K562 (cell line): ENCODE data around the gene ZNF593OS. TPM values are rescaled to one million over a fixed set of nuclear protein-coding genes. Genes with fewer than 3 reads are reported as not detected.
A peak's percentile ranks its signal among the peaks of the same experiment; 100 is the strongest.

Source experiments
- ELF1 ChIP-seq: fragments of 200-800 bp; sonication (Bioruptor generic); IDR thresholded peaks from 2 replicates; pipeline ENCODE4 v1.6.1; 2016; ENCODE audit warnings: missing genetic modification characterization, missing compliant biosample characterization
- ESRRB ChIP-seq: fragments of 250-450 bp; sonication (Bioruptor Pico); IDR thresholded peaks from 2 replicates; pipeline ENCODE4 v1.5.0; 2020; ENCODE audit warnings: mild to moderate bottlenecking, moderate library complexity, borderline replicate concordance
- FOXJ2 ChIP-seq: fragments of 200-800 bp; sonication (Bioruptor generic); IDR thresholded peaks from 2 replicates; pipeline ENCODE4 v1.6.1; 2016; ENCODE audit warnings: missing genetic modification characterization, missing compliant biosample characterization
- L3MBTL2 ChIP-seq: fragments of 450-650 bp; IDR thresholded peaks from 2 replicates; pipeline ENCODE4 v1.6.1; 2016; ENCODE audit warnings: mild to moderate bottlenecking, moderate library complexity
- MYC ChIP-seq, 2 experiments: fragments of 250-450 bp in 1 of 2; sonication (Bioruptor Pico) in 1 of 2; IDR thresholded peaks; 2 replicates each; pipeline versions ENCODE4 v1.5.1 to v1.6.1; 2012 to 2021; ENCODE audit warnings: low read depth in 2 of 2, borderline replicate concordance in 1 of 2, improper control_type of control experiment in 1 of 2, low read length in 1 of 2, mild to moderate bottlenecking in 1 of 2, moderate library complexity in 1 of 2
- OTX1 ChIP-seq: fragments of 450-650 bp; formaldehyde crosslinking; IDR thresholded peaks from 2 replicates; pipeline ENCODE4 v1.4.0; 2022; ENCODE audit warnings: mild to moderate bottlenecking
- PHB2 ChIP-seq: fragments of 450-650 bp; IDR thresholded peaks from 2 replicates; pipeline ENCODE4 v1.6.1; 2017; ENCODE audit warnings: low read depth
- SUPT5H ChIP-seq: fragments of 450-650 bp; IDR thresholded peaks from 2 replicates; pipeline ENCODE4 v1.6.1; 2016
- polyA plus RNA-seq, 8 experiments: library from polyadenylated mRNA; depleted of rRNA in 4 of 8; stranded (reverse) in 5 of 8; unstranded in 3 of 8; fragments of >200 nt; fragmentation: Nextera tagmentation in 2 of 8; fragmentation: Illumina TruSeq in 1 of 8; extraction: Ambion mirVana in 2 of 8; extraction: Trizol in 1 of 8; gene quantifications; 2 replicates each; pipeline versions ENCODE4 v1.2.1 to v1.2.3, GENCODE V29; 2011 to 2014; ENCODE audit warnings: inconsistent platforms in 1 of 8, missing spikeins in 1 of 8
- total RNA-seq, 7 experiments: library from RNA; depleted of rRNA in 6 of 7; stranded (reverse); fragments of >200 nt in 6 of 7; fragmentation: Illumina TruSeq in 2 of 7; extraction: Trizol in 2 of 7; gene quantifications; 2 replicates each; pipeline versions ENCODE4 v1.2.1 to v1.2.3, GENCODE V29; 2011 to 2021; ENCODE audit warnings: low replicate concordance in 1 of 7
- TF ChIP-seq, protein P1 (sequence below): sonication (generic); formaldehyde crosslinking; IDR thresholded peaks from 2 replicates; pipeline ENCODE4 v1.8.1; 2023; ENCODE audit warnings: mild to moderate bottlenecking, missing genetic modification reagents
- TF ChIP-seq, protein P2 (sequence below): IDR thresholded peaks from 3 replicates; pipeline ENCODE4 v1.6.1; 2011; ENCODE audit warnings: borderline replicate concordance, mild to moderate bottlenecking, moderate library complexity; ENCODE audit not compliant: insufficient read length; ENCODE audit errors: extremely low read depth
- TF ChIP-seq, protein P3 (sequence below): sonication (generic); formaldehyde crosslinking; IDR thresholded peaks from 2 replicates; pipeline ENCODE4 v1.8.0; 2022; ENCODE audit warnings: missing genetic modification reagents, mild to moderate bottlenecking, borderline replicate concordance
- TF ChIP-seq, protein P4 (sequence below): fragments of 450-650 bp; IDR thresholded peaks from 2 replicates; pipeline ENCODE4 v1.6.1; 2018; ENCODE audit warnings: mild to moderate bottlenecking, low read depth; ENCODE audit not compliant: partially characterized antibody
- TF ChIP-seq, protein P5 (sequence below): sonication (generic); formaldehyde crosslinking; IDR thresholded peaks from 2 replicates; pipeline ENCODE4 v1.8.0; 2023; ENCODE audit warnings: missing genetic modification reagents, mild to moderate bottlenecking, borderline replicate concordance

Gene ZNF593OS
- total and polyA plus RNA-seq, 9 of the 15 experiments (the other 6 are each of a cell fraction or from before 2014, with no cell fraction given) = 0.24 to 0.27 TPM; not detected in 7

DNA sequence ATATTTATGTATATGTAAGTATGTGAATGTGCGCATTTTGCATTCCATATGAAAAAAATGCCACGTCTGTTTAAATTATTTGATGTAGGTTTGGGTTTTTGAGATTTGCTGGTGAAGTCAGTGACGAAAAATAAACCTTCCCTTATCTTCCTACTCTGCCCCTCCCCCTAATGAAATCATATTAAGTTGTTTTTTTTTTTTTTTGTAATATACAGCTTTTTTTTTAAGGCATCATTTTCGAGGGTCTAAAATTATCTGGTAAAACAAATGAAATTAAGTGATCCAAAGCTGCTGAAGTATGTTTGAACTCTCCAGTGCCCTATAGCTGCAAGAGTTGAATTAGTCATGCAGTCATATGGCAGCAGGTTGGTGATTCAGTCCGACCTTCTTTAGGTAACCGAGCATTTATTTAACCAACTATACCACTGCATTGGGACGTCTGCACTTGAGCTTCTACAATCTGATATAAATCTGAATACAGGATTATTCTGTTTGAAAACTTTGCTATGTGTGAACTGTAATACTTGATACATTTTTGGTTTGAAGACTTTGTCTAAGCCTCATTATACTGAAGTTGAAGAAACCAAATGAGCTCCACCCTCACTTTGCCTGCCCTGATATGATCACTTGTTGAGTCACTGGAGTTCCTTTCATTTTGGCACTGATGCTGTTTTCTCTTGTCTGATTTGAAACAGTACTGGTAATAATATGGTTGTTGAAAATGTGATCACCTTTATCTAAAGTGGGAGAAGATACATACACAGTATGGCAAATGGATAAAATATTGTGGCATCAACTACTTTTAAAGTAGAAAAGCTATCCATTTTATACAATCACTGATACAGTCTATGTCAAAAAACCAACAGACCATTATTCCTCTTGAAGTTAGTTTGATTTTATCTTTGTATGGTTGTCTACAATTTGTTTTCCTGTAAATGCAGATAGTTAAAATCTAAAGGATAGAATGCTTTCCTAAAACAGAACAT, 48.4 kb downstream of the ZNF593OS start (continued):
- TF ChIP-seq MYC (IDR thresholded peaks at IDR 0.05; ENCODE audit: low read depth, low read length) (no peak; the same call in 1 of the 2 replicates), MYC (CRISPR knock-in tag; IDR thresholded peaks at IDR 0.05; ENCODE audit: borderline replicate concordance, low read depth) (no peak), PHB2 (no peak), FOXJ2 (tag) (0 out of 2 replicates have a peak, but pooled peaks have one; percentile 75), SUPT5H (no peak; the same call in 1 of the 2 replicates), L3MBTL2 (peak; percentile 74), OTX1 (CRISPR knock-in tag) (no peak), ELF1 (no peak; the same call in 1 of the 2 replicates), ESRRB (no peak)
- TF ChIP-seq, protein P1, sequence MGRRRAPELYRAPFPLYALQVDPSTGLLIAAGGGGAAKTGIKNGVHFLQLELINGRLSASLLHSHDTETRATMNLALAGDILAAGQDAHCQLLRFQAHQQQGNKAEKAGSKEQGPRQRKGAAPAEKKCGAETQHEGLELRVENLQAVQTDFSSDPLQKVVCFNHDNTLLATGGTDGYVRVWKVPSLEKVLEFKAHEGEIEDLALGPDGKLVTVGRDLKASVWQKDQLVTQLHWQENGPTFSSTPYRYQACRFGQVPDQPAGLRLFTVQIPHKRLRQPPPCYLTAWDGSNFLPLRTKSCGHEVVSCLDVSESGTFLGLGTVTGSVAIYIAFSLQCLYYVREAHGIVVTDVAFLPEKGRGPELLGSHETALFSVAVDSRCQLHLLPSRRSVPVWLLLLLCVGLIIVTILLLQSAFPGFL (CRISPR knock-in tag) = no peak
- TF ChIP-seq, protein P2, sequence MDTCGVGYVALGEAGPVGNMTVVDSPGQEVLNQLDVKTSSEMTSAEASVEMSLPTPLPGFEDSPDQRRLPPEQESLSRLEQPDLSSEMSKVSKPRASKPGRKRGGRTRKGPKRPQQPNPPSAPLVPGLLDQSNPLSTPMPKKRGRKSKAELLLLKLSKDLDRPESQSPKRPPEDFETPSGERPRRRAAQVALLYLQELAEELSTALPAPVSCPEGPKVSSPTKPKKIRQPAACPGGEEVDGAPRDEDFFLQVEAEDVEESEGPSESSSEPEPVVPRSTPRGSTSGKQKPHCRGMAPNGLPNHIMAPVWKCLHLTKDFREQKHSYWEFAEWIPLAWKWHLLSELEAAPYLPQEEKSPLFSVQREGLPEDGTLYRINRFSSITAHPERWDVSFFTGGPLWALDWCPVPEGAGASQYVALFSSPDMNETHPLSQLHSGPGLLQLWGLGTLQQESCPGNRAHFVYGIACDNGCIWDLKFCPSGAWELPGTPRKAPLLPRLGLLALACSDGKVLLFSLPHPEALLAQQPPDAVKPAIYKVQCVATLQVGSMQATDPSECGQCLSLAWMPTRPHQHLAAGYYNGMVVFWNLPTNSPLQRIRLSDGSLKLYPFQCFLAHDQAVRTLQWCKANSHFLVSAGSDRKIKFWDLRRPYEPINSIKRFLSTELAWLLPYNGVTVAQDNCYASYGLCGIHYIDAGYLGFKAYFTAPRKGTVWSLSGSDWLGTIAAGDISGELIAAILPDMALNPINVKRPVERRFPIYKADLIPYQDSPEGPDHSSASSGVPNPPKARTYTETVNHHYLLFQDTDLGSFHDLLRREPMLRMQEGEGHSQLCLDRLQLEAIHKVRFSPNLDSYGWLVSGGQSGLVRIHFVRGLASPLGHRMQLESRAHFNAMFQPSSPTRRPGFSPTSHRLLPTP = no peak
- TF ChIP-seq, protein P3, sequence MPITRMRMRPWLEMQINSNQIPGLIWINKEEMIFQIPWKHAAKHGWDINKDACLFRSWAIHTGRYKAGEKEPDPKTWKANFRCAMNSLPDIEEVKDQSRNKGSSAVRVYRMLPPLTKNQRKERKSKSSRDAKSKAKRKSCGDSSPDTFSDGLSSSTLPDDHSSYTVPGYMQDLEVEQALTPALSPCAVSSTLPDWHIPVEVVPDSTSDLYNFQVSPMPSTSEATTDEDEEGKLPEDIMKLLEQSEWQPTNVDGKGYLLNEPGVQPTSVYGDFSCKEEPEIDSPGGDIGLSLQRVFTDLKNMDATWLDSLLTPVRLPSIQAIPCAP (CRISPR knock-in tag) = no peak
- TF ChIP-seq, protein P4, sequence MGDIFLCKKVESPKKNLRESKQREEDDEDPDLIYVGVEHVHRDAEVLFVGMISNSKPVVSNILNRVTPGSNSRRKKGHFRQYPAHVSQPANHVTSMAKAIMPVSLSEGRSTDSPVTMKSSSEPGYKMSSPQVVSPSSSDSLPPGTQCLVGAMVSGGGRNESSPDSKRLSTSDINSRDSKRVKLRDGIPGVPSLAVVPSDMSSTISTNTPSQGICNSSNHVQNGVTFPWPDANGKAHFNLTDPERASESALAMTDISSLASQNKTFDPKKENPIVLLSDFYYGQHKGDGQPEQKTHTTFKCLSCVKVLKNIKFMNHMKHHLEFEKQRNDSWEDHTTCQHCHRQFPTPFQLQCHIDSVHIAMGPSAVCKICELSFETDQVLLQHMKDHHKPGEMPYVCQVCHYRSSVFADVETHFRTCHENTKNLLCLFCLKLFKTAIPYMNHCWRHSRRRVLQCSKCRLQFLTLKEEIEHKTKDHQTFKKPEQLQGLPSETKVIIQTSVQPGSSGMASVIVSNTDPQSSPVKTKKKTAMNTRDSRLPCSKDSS = no peak
- TF ChIP-seq, protein P5, sequence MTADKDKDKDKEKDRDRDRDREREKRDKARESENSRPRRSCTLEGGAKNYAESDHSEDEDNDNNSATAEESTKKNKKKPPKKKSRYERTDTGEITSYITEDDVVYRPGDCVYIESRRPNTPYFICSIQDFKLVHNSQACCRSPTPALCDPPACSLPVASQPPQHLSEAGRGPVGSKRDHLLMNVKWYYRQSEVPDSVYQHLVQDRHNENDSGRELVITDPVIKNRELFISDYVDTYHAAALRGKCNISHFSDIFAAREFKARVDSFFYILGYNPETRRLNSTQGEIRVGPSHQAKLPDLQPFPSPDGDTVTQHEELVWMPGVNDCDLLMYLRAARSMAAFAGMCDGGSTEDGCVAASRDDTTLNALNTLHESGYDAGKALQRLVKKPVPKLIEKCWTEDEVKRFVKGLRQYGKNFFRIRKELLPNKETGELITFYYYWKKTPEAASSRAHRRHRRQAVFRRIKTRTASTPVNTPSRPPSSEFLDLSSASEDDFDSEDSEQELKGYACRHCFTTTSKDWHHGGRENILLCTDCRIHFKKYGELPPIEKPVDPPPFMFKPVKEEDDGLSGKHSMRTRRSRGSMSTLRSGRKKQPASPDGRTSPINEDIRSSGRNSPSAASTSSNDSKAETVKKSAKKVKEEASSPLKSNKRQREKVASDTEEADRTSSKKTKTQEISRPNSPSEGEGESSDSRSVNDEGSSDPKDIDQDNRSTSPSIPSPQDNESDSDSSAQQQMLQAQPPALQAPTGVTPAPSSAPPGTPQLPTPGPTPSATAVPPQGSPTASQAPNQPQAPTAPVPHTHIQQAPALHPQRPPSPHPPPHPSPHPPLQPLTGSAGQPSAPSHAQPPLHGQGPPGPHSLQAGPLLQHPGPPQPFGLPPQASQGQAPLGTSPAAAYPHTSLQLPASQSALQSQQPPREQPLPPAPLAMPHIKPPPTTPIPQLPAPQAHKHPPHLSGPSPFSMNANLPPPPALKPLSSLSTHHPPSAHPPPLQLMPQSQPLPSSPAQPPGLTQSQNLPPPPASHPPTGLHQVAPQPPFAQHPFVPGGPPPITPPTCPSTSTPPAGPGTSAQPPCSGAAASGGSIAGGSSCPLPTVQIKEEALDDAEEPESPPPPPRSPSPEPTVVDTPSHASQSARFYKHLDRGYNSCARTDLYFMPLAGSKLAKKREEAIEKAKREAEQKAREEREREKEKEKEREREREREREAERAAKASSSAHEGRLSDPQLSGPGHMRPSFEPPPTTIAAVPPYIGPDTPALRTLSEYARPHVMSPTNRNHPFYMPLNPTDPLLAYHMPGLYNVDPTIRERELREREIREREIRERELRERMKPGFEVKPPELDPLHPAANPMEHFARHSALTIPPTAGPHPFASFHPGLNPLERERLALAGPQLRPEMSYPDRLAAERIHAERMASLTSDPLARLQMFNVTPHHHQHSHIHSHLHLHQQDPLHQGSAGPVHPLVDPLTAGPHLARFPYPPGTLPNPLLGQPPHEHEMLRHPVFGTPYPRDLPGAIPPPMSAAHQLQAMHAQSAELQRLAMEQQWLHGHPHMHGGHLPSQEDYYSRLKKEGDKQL (CRISPR knock-in tag) = no peak
